Right kidney (tissue), 9 donors: Measurements from ENCODE around the gene PCF11.
"Not testable (repeated sequence)": the region's sequence is repeated elsewhere in the genome, so short reads cannot be mapped to it uniquely, and the experiment has no call there.

Experiments
- DNase-seq: peaks from one replicate; pipeline ENCODE4 v3.0.0-alpha.2; 2016
- long read RNA-seq, 8 donors: transcript quantifications; one replicate each; lab custom pipeline, GENCODE V29; 2026

PCF11 gene, protein sequence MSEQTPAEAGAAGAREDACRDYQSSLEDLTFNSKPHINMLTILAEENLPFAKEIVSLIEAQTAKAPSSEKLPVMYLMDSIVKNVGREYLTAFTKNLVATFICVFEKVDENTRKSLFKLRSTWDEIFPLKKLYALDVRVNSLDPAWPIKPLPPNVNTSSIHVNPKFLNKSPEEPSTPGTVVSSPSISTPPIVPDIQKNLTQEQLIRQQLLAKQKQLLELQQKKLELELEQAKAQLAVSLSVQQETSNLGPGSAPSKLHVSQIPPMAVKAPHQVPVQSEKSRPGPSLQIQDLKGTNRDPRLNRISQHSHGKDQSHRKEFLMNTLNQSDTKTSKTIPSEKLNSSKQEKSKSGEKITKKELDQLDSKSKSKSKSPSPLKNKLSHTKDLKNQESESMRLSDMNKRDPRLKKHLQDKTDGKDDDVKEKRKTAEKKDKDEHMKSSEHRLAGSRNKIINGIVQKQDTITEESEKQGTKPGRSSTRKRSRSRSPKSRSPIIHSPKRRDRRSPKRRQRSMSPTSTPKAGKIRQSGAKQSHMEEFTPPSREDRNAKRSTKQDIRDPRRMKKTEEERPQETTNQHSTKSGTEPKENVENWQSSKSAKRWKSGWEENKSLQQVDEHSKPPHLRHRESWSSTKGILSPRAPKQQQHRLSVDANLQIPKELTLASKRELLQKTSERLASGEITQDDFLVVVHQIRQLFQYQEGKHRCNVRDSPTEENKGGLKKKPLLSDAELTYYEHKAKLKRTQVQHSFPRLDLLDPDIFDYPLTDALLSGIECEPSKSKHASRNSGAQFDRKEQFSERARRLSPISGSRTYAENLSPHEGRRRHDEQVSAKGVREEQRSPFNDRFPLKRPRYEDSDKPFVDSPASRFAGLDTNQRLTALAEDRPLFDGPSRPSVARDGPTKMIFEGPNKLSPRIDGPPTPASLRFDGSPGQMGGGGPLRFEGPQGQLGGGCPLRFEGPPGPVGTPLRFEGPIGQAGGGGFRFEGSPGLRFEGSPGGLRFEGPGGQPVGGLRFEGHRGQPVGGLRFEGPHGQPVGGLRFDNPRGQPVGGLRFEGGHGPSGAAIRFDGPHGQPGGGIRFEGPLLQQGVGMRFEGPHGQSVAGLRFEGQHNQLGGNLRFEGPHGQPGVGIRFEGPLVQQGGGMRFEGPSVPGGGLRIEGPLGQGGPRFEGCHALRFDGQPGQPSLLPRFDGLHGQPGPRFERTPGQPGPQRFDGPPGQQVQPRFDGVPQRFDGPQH (N-terminal part only)
- long read RNA-seq, donor 1, full-length matches to known transcripts, result 18 of 33 reads
- long read RNA-seq, donor 1, partial matches to known transcripts, result 15 of 33 reads
- long read RNA-seq, donor 1, other reads (novel, unspliced or antisense), result 0 of 33 reads
- long read RNA-seq, donor 2, transcript PCF11-207 (1 exons, 1,720 nt), result major isoform, 10 of 10 reads
- long read RNA-seq, donor 2, partial matches to known transcripts, result 0 of 10 reads
- long read RNA-seq, donor 2, other reads (novel, unspliced or antisense), result 0 of 10 reads
- long read RNA-seq, donor 3, transcript PCF11-207 (1 exons, 1,720 nt), result major isoform, 8 of 8 reads
- long read RNA-seq, donor 3, partial matches to known transcripts, result 0 of 8 reads
- long read RNA-seq, donor 3, other reads (novel, unspliced or antisense), result 0 of 8 reads
- long read RNA-seq, donor 4, transcript PCF11-207 (1 exons, 1,720 nt), result major isoform, 12 of 19 reads
- long read RNA-seq, donor 4, partial matches to known transcripts, result 7 of 19 reads
- long read RNA-seq, donor 4, other reads (novel, unspliced or antisense), result 0 of 19 reads
- long read RNA-seq, donor 5, full-length matches to known transcripts, result 12 of 23 reads
- long read RNA-seq, donor 5, partial matches to known transcripts, result 11 of 23 reads
- long read RNA-seq, donor 5, other reads (novel, unspliced or antisense), result 0 of 23 reads
- long read RNA-seq, donor 6, transcript PCF11-207 (1 exons, 1,720 nt), result major isoform, 16 of 16 reads
- long read RNA-seq, donor 6, partial matches to known transcripts, result 0 of 16 reads
- long read RNA-seq, donor 6, other reads (novel, unspliced or antisense), result 0 of 16 reads
- long read RNA-seq, donor 7, transcript PCF11-207 (1 exons, 1,720 nt), result major isoform, 26 of 31 reads
- long read RNA-seq, donor 7, partial matches to known transcripts, result 5 of 31 reads
- long read RNA-seq, donor 7, other reads (novel, unspliced or antisense), result 0 of 31 reads
- long read RNA-seq, donor 8, transcript PCF11-207 (1 exons, 1,720 nt), result major isoform, 13 of 20 reads
- long read RNA-seq, donor 8, partial matches to known transcripts, result 7 of 20 reads
- long read RNA-seq, donor 8, other reads (novel, unspliced or antisense), result 0 of 20 reads

GRCh38 chr11:83156996-83157593 lies at the start of gene PCF11:
Gene PCF11 (plus strand): TSS chr11:83157131. CDS start chr11:83157440, 309 bp downstream.
- DNase-seq, result peak; percentile 97

DNA sequence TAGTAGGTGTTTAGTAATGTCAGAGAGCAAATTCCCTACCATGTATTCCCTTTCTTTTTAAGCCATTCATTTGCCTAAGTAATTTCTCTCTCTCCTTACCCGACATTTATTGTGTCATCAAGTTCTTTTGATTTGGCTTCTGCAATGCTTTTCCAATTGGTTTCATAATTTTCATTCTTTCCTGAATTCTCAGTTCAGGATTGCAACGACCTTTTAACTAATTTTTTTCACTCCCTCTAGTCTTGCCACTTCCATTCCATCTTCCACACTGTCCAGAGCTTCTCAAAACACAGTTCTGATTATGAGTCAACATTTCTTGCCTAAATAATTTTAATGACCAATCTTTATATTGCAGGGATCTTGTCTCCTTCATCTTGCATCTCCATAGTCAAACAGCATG lies 44.0 kb upstream of the PCF11 start:
- DNase-seq, result no peak

DNA sequence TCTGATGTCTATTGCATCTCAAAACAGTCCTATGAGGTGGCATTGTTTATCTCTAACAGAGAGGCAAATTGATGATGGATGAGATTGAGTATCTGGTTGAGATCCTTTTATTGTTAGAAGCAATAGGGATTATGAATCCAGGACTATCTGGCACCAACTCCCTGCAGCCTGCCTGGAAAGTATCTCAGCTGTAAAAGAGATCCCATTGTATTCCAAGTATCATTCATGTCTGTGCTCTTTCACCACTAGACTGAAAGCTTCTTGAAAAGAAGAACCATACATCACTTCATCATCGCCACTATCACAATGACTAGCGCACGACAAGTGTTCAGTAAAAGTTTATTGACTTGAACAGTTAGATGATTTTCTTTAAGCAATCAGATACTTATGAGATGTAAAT lies 41.9 kb upstream of the PCF11 start:
- no peak for DNase-seq

DNA sequence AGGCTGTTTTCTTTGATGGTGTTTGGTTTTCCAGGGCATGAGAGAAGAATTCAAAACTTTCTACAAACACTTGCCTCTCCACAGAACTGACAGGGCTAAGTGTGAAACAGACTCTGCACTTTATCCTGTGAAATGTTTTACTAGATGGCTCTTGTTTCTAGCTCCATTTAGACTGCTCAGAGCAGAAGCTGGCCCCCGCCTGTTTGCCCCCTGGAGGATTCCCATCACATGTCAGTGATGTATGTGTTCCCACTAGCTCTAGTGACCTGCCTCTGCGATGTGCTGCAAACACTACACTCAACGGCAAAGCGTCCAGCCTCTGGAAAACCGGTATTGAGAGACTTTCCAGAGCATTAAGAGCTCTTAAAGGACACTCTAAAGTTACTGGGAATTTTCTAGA lies 41.4 kb upstream of the PCF11 start:
- DNase-seq, result no peak

DNA sequence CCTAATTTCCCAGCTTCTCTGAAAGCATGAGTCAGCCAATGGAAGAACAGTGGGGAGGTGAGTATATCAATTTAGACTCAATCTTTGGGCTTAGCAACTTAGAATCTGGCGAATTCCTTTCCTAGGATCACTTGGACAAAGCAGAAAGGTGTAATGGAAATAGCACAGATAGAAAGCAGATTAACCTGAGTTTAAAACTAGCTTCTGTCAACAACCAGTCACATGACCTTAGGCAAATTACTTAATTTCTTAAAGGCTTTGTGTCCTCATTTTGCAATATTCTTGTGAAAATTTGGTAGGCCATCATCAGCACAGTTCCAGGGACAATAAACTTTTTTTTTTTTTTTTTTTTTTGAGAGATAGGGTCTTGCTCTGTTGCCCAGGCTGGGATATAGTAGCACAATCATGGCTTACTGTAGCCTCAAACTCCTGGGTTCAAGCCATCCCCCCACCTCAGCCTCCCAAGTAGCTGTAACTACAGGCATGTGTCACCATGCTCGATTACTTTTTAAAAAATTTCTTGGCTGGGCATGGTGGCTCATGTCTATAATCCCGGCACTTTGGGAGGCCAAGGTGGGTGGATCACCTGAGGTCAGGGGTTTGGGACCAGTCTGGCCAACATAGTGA lies 40.8 kb upstream of the PCF11 start:
- no peak for DNase-seq

DNA sequence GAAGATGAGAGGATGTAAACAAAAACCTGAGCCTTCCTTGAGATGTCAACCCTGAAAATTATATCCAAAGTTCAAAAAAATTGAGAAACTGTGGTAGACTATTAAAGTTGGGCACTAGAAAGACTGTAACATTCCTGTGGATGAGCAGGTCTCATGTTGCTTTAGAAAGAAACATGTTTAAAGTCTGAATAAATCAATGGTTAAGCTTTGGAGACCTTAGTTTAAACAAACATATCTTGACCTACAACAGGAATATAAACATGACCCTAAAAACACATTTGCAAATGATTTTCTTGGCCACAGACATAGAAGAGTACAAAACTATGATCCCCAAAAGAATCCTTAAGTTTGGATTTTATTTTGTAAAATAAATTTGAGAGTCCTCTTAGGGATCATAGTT lies 38.1 kb upstream of the PCF11 start:
- no peak for DNase-seq

GRCh38 chr11:83119216-83119615 lies 37.7 kb upstream of the PCF11 start:
- no peak for DNase-seq

- DNase-seq, result no peak
Observed at GRCh38 chr11:83120327-83120726, 36.6 kb upstream of the PCF11 start.

DNA sequence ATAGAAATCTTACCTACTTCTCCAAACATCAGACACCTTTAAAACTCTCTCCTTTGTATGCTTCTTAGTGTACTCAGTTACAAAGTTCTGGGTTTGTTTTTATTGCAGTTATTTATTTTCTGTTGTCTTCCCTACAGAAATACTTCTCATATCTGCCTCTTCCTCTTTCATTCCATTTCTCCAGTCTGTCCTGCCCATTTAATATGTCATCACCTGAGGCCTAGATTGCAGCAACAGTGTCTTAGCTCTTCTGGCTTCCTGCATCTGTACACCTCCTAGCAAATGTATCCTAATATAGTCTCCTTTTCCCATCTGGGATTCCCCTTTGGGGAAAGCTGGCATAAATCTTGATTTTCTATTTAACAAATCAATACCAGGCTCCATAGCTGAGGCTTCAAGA lies 34.9 kb upstream of the PCF11 start:
- DNase-seq, result no peak

DNA sequence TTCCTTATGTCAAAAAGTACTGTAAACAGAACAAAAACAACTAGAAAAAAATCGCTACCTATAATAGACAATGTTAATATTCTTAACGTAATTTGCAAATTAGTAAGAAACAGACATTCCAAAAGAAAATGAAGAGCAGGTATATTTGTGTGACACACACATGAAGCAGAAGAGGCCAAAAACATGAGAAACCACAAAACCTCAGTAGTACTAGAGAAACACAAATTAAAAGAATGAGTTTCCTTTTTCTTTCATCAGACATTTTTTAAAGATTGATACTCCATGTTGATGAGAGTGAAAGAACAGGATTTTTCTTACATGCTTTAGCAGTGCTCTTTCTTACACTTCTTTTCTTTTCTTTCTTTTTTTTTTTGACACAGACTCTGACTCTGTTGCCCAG lies 34.2 kb upstream of the PCF11 start:
- no peak for DNase-seq

- no peak for DNase-seq
Observed at GRCh38 chr11:83124636-83125424, 32.1 kb upstream of the PCF11 start.

DNA sequence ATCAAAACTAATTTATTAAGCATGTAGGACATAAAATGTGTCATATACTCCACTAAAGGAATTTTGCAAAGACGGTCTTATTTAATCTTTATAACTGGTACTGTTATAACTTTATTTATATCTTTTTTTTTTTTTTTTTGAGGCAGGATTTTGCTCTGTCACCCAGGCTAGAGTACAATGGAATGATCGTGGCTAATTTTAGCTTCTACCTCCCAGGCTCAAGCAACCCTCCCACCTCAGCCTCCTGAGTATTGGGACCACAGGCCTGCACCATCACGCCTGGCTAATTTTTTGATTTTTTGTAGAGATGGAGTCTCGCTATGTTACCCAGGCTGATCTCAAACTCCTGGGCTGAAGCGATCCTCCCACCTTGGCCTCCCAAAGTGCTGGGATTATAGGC lies 31.4 kb upstream of the PCF11 start:
- no peak for DNase-seq

GRCh38 chr11:83127310-83127637 lies 29.7 kb upstream of the PCF11 start:
- no peak for DNase-seq

DNA sequence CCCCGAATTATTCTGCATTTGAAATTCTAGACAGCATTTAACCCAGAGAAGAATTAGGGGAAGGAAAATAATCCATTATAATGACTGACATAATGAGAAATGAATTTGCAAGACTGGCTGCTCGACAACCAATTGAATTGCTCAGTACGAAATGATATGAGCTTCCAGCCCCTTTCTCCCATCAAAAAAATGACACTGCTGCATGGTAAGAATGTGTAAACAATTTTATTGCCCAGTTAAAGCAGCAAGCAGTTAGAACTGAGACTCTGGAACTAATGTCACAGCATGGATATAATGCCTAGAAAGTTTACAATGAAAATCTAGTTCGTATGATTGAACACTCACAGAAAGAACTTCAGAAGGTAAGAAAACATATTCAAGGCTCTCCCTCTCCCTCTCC lies 24.7 kb upstream of the PCF11 start:
- no peak for DNase-seq

DNA sequence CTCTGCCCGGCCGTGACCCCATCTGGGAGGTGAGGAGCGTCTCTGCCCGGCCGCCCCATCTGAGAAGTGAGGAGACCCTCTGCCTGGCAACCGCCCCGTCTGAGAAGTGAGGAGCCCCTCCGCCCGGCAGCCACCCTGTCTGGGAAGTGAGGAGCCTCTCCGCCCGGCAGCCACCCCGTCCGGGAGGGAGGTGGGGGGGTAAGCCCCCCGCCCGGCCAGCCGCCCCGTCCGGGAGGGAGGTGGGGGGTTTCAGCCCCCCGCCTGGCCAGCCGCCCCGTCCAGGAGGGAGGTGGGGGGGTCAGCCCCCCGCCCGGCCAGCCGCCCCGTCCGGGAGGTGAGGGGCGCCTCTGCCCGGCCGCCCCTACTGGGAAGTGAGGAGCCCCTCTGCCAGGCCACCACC lies 23.7 kb upstream of the PCF11 start:
- DNase-seq, result not testable (repeated sequence)

DNA sequence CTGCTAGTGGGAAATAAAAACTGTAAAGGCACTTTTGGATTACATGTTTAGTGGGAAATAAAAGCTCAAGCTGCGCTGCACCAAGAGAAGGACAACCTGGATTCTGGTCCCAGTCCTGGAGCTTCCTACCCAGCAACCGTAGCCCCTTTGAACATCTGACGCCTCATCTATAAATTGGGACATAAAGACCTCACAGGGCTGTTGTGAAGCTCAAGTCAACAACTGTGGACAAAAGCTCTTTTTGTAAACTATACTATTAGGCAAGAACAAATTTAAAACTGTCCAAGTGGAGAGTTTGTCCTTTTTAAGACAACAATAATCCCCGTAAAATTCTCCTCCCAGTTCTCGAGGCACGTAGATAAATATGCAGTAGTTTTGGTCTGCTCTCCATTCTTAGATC lies 17.6 kb upstream of the PCF11 start:
- DNase-seq, result no peak

- no peak for DNase-seq
Observed at GRCh38 chr11:83140691-83141455, 16.1 kb upstream of the PCF11 start.

GRCh38 chr11:83147895-83148294 lies 9.0 kb upstream of the PCF11 start:
- no peak for DNase-seq
